Erythroblast (primary cell): Measurements from ENCODE around the gene MAP2K7.

Experiments used
- GATA1 ChIP-seq: IDR thresholded peaks from 2 replicates; pipeline ENCODE4 v1.6.1; 2011; ENCODE audit warnings: low read depth, mild to moderate bottlenecking, control low read depth, low read length, moderate library complexity
- POLR2A ChIP-seq: IDR thresholded peaks from 2 replicates; pipeline ENCODE4 v1.6.1; 2011; ENCODE audit warnings: mild to moderate bottlenecking, low read length

- TF ChIP-seq POLR2A (no peak), GATA1 (no peak)
Observed at GRCh38 chr19:7888145-7888825, 15.4 kb upstream of the MAP2K7 start, which contains the start of gene LRRC8E.
